Esophagus (tissue), 2 donors: ENCODE measurements around the gene SHD. TPM values are rescaled to one million over a fixed set of nuclear protein-coding genes. Genes with fewer than 3 reads are reported as not detected.
A peak's percentile ranks its signal among the peaks of the same experiment; 100 is the strongest.
"Not testable (repeated sequence)": the region's sequence is repeated elsewhere in the genome, so short reads cannot be mapped to it uniquely, and the experiment has no call there.

Experiments used
- H3K27ac ChIP-seq, 2 donors: one replicate each; pipeline ENCODE4 v1.5.1; 2013; ENCODE audit warnings: low read depth in 2 of 2, mild to moderate bottlenecking in 2 of 2, inconsistent platforms in 1 of 2, low read length in 1 of 2, moderate library complexity in 1 of 2
- H3K27me3 ChIP-seq, 2 donors: one replicate each; pipeline ENCODE4 v1.6.1; 2013; ENCODE audit warnings: low read length in 2 of 2, control low read depth in 1 of 2, mild to moderate bottlenecking in 1 of 2; ENCODE audit not compliant: insufficient read depth in 2 of 2, control insufficient read depth in 1 of 2
- H3K36me3 ChIP-seq, 2 donors: one replicate each; pipeline ENCODE4 v1.6.1; 2013; ENCODE audit warnings: low read length in 1 of 2; ENCODE audit not compliant: control insufficient read depth in 2 of 2, insufficient read depth in 2 of 2
- H3K4me1 ChIP-seq, 2 donors: one replicate each; pipeline ENCODE4 v1.6.1; 2013; ENCODE audit warnings: low read length in 1 of 2; ENCODE audit not compliant: control insufficient read depth in 2 of 2, insufficient read depth in 2 of 2
- H3K4me3 ChIP-seq, 2 donors: one replicate each; pipeline ENCODE4 v1.5.1; 2013; ENCODE audit warnings: low read length in 2 of 2, mild to moderate bottlenecking in 2 of 2, low read depth in 1 of 2, moderate library complexity in 1 of 2
- H3K9me3 ChIP-seq, 2 donors: one replicate each; pipeline ENCODE4 v1.6.1; 2013; ENCODE audit warnings: mild to moderate bottlenecking in 2 of 2, low read depth in 1 of 2, low read length in 1 of 2, moderate library complexity in 1 of 2; ENCODE audit not compliant: control insufficient read depth in 2 of 2, insufficient read depth in 1 of 2
- WGBS, 2 donors: extraction: QIAGEN DNeasy Blood & Tissue Kit; methylation state at CpG; one replicate each; pipeline ENCODE4 v1.1.7; 2013; 5-methylcytosine and 5-hydroxymethylcytosine counted together
- polyA plus RNA-seq, 2 donors: library from polyadenylated mRNA; stranded (reverse); fragments of 200-250 nt; gene quantifications; one replicate each; pipeline ENCODE4 v1.2.3, GENCODE V29; 2013
- donor health status: healthy with polysubstance abuse.
- donor health status: Bipolar disorder and iron deficiency.

Gene SHD
- polyA plus RNA-seq, 2 donors: 0.04 TPM; not detected in 1

DNA sequence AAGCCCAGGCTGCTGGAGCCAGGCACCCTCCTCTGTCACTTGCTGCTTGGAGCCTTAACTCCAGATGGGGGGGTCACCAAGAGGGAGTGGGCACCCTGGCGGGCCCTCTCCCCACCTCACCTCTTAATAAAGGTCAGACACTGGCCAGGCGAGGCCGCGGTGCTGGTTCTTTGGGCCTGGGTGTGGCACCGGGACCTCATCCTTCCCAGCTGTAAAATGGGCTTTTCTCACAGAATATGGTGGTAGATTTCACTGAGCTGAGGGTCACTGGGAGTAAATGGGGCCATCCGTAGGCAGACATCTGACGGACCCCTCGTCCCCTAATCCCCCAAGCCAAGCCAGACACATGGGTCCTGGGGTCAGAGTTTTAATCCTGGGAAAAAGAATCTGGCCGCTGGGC lies 44.6 kb downstream of the SHD start:
- Histone ChIP-seq H3K27ac (no peak overlapping the region), H3K4me1 (peaks cover 0 to 5% of the 10 kb centered on the region in 2 donors), H3K9me3 (peaks cover 0 to 10% of the 10 kb centered on the region in 2 donors), H3K4me3 (no peak overlapping the region), H3K27me3 (no peaks in the 10 kb centered on the region), H3K36me3 (peaks cover 0 to 18% of the 10 kb centered on the region in 2 donors)
- WGBS, 2 donors: 81 to 89% methylated on average over 9 of the region's 9 CpGs

DNA sequence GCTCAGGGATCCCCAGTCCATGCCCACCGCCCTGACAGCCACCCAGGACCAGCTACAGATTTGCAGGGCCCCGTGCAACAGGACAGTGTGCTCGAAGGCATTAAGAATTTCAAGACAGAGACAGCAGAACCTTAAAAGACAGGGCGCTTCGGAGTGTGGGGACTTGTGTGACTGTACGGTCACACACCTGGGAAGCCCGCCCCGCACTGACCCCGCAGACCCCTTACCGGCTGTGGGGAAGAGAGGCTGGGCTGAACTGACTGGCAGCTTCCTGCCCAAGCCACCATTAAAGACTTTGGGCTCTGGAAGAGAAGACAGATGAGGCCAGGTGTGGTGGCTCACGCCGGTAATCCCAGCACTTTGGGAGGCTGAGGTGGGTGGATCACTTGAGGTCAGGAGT lies 45.2 kb downstream of the SHD start:
- H3K36me3 ChIP-seq: peaks cover 0 to 19% of the 10 kb centered on the region in 2 donors
- H3K27me3 ChIP-seq: no peaks in the 10 kb centered on the region
- peaks cover 0 to 5% of the 10 kb centered on the region in 2 donors for H3K4me1 ChIP-seq
- 80 to 84% methylated on average over 12 of the region's 12 CpGs for WGBS, 2 donors
- H3K27ac ChIP-seq: no peak overlapping the region
- no peak overlapping the region for H3K4me3 ChIP-seq
- peaks cover 0 to 10% of the 10 kb centered on the region in 2 donors for H3K9me3 ChIP-seq

DNA sequence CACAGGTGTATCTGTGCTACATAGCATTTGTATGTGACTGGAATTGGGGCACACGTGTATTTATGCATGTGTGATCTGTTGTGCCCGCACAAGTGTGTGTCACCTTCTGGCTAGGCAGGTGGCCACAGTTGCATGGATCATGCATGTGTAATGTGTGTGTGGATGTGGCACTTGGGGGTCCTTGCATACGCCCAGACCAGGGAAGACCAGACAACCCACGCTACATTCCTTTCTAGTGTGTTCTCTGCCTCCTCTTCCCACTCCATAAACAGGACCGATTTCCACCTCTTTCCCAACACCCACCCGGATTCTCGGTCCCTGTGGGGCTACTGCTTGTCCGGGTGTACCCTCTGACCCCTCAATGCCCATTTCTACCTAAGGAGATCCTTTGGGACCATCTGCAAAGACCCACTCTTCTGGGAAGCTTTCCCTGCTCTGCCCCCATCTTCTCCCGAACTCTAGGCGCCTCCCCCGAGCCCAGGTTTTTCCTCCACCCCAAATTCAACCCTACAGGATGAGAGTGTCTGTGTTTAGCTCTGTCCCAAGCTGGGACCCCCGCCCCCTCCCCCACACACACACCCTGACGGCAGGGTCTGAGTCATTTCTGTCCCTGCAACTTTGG lies 47.3 kb downstream of the SHD start:
- Histone ChIP-seq H3K4me1 (peaks cover 0 to 5% of the 10 kb centered on the region in 2 donors), H3K27me3 (no peaks in the 10 kb centered on the region), H3K9me3 (peaks cover 0 to 6% of the 10 kb centered on the region in 2 donors), H3K4me3 (no peak overlapping the region), H3K36me3 (peaks cover 0 to 22% of the 10 kb centered on the region in 2 donors), H3K27ac (no peak overlapping the region)
- 65 to 69% methylated on average over 13 of the region's 13 CpGs for WGBS, 2 donors

DNA sequence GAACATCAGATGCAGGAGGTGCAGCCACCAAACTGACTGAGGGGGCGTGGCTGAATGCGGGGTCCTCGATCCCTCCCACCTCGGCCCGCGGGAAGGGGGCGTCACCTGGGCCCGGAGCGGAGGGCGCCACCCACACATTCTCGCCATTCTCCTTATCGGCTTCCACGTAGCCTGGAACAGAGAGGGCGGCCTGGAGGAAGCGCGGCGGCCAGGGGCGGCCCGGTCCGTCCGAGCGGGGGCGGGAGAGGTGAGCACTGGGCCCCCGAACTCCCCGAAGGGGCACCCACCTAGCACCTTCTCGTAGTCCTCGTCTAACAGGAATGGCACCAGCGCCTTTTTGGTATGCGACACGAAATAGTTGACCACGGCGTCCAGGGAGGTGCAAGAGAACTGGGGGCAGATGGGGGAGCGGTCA lies 47.8 kb downstream of the SHD start:
- Histone ChIP-seq H3K4me1 (peaks cover 0 to 5% of the 10 kb centered on the region in 2 donors), H3K36me3 (peaks cover 0 to 22% of the 10 kb centered on the region in 2 donors), H3K9me3 (peaks cover 0 to 4% of the 10 kb centered on the region in 2 donors), H3K27ac (no peak overlapping the region), H3K4me3 (no peak overlapping the region), H3K27me3 (no peaks in the 10 kb centered on the region)
- 36 to 44% methylated on average over 33 of the region's 33 CpGs for WGBS, 2 donors

DNA sequence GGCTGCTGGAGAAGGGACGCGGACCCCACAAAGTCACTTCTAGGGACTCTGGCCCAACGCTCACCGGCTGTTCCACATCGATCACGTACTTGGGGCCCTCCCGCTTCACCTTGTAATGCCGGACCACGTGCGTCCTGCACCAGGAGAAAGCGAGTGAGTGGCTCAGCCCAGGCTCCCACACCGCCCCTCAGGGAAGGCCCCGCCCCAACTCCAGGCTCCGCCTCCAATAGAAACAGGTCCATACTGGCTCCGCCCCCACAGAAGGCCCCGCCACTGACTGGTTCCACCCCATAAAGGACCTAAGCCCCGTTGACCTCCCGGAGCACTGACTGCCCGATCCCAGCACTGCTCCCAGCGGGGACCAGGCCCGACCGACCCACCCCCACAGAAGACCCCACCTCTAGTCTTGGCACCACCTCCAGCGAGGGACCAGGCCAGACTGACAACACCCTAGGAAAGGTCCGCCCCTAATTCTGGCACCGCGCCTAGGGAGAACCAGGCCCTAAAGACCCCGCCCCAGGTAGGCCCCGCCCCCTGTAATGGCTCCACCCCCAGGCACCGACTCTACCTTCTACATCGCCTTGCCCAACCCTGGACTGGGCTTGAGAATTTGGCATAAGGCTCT lies 48.3 kb downstream of the SHD start:
- no peaks in the 10 kb centered on the region for H3K27me3 ChIP-seq
- H3K9me3 ChIP-seq: peaks cover 0 to 4% of the 10 kb centered on the region in 2 donors
- 22 to 41% methylated on average over 30 of the region's 30 CpGs for WGBS, 2 donors
- peaks cover 0 to 5% of the 10 kb centered on the region in 2 donors for H3K4me1 ChIP-seq
- no peak overlapping the region for H3K27ac ChIP-seq
- H3K36me3 ChIP-seq: peaks cover 0 to 22% of the 10 kb centered on the region in 2 donors
- peak overlapping the region in 1 of 2 donors; percentile 32 for H3K4me3 ChIP-seq

DNA sequence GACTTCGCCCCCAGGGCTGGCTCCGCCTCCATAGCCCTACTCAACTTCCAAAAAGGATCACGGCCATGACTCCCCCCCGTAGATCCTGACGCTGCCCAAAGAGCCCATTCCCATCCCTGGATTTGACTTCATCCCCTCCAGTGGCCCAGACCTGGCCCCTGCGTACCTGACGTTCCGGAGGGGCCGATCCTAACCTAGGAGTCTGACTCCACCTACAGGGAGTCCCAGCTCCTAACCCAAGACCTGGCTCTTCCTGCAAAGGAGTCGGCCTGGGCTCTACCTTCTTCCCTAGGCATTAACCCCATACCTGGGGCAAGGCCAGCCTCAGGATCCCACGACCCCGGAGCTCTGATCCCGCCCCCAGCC lies 48.8 kb downstream of the SHD start:
- H3K4me3 ChIP-seq: peak overlapping the region in 1 of 2 donors; percentile 32
- H3K36me3 ChIP-seq: peaks cover 0 to 22% of the 10 kb centered on the region in 2 donors
- WGBS, 2 donors: 28 to 37% methylated on average over 13 of the region's 13 CpGs
- peaks cover 0 to 5% of the 10 kb centered on the region in 2 donors for H3K4me1 ChIP-seq
- H3K27me3 ChIP-seq: no peaks in the 10 kb centered on the region
- peaks cover 0 to 4% of the 10 kb centered on the region in 2 donors for H3K9me3 ChIP-seq
- peak overlapping the region in 1 of 2 donors; percentile 36 for H3K27ac ChIP-seq

DNA sequence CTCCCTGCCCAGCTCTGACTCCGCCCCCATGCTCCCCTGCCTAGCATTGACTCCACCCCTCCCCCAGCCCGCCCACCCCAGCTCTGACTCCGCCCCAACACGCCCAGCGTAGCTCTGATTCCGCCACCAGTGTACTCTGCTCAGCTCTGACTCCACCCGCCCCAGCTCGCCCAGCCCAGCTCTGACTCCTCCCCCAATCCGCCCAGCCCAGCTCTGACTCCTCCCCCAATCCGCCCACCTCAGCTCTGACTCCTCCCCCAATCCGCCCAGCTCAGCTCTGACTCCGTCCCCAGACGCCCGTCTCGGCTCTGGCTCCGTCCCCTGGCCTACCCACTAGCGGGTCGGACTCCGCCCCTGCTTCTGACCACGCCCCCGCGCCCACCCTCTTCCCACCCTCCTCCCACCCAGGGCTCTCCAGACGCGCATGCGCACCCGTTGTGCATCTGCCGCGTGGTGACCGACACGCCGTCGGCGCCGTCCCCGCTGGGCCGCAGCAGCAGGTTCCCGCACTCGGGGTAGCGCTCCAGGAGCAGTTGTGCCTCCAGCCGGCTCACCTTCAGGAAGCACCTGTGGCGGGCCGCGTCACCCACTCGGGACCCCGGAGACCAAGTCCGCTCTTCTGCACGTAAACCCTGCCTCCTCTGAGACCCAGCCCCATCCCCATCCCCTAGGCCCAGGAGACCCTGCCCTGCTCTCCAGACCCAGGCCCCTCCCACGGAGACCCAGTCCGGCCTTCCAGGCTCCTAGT lies 49.4 kb downstream of the SHD start:
- H3K27ac ChIP-seq: peak overlapping the region in 1 of 2 donors; percentile 36
- WGBS, 2 donors: 10 to 33% methylated on average over 39 to 49 of the region's 49 CpGs
- no peaks in the 10 kb centered on the region for H3K27me3 ChIP-seq
- H3K4me1 ChIP-seq: peaks cover 0 to 5% of the 10 kb centered on the region in 2 donors
- H3K4me3 ChIP-seq: peak overlapping the region in 1 of 2 donors; percentile 32
- peaks cover 0 to 4% of the 10 kb centered on the region in 2 donors for H3K9me3 ChIP-seq
- H3K36me3 ChIP-seq: peaks cover 0 to 22% of the 10 kb centered on the region in 2 donors

DNA sequence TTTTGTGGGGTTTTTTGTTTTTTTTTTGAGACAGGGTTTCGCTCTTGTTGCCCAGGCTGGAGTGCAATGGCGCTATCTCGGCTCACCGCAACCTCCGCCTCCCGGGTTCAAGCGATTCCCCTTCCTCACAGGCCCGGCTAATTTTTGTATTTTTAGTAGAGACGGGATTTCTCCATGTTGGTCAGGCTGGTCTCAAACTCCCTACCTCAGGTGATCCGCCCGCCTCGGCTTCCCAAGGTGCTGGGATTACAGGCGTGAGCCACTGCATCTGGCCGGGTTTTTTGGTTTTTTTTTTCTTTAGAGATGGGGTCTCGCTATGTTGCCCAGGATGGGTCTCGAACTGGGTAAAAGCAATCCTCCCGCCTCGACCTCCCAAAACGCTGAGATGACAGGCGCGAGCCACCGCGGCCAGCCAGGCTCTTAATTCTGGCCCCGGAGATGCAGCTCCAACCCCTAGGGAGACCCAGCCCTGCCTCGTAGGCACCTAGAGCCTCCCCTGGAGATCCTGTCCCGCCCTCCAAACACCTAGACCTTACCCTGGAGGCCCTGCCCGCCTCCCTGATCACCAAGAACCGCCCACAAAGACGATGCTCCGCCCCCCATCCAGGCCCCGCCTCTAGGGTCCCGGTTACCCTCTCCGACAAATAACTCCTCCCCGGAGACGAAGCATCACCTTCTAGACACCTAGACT lies 50.1 kb downstream of the SHD start:
- H3K27me3 ChIP-seq, H3K4me1 ChIP-seq, H3K9me3 ChIP-seq, H3K27ac ChIP-seq: not testable (repeated sequence)
- Histone ChIP-seq H3K4me3 (peak overlapping the region in 1 of 2 donors; percentile 20), H3K36me3 (peaks cover 0 to 20% of the 10 kb centered on the region in 2 donors)
- WGBS, 2 donors: 54 to 71% methylated on average over 35 of the region's 35 CpGs

DNA sequence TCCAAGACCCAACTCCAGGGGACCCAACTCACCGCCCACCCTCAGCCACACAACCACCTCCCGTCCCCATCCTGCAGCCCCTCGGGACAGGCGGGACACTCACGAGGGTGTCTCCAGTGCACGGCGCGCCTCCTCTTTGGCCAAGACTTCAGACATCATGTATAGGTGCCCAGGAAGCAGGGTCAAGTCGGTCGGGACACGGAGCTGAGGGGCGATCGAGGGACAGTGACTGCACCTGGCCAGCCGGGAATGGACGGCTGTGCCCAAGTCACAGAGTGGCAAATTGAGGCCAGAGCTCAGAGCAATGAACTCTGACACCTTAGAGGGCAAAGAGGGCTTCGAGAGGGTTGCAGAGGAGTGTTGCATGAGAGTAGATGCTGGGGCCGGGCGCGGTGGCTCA lies 50.8 kb downstream of the SHD start:
- Histone ChIP-seq H3K4me3 (no peak overlapping the region), H3K36me3 (peaks cover 0 to 20% of the 10 kb centered on the region in 2 donors), H3K27ac (no peak overlapping the region), H3K27me3 (no peaks in the 10 kb centered on the region), H3K4me1 (peaks cover 0 to 5% of the 10 kb centered on the region in 2 donors), H3K9me3 (peaks cover 0 to 4% of the 10 kb centered on the region in 2 donors)
- WGBS, 2 donors: 97% methylated on average over 19 of the region's 19 CpGs
